Neural progenitor cell (in vitro differentiated cells): Measurements from ENCODE around the gene CDC5L. TPM values are rescaled to one million over a fixed set of nuclear protein-coding genes. Genes with fewer than 3 reads are reported as not detected.

ENCODE experiments used
- DNase-seq: peaks from one replicate; pipeline ENCODE4 v3.0.0-alpha.2; 2016; ENCODE audit warnings: low spot score
- H2AFZ ChIP-seq: fragments of 200-600 bp; sonication (generic); replicated peaks from 2 replicates; pipeline ENCODE4 v1.6.1; 2016; ENCODE audit warnings: antibody characterized with exemption
- H3F3A ChIP-seq: fragments of 200-600 bp; sonication (generic); 2 replicates; pipeline ENCODE4 v1.6.1; 2016; ENCODE audit warnings: antibody characterized with exemption, low read depth
- H3K27ac ChIP-seq: fragments of 200-600 bp; sonication (generic); 2 replicates; pipeline ENCODE4 v1.5.1; 2016; ENCODE audit warnings: mild to moderate bottlenecking
- H3K27me3 ChIP-seq: fragments of 200-600 bp; sonication (generic); 2 replicates; pipeline ENCODE4 v1.6.1; 2016; ENCODE audit warnings: mild to moderate bottlenecking, moderate library complexity
- H3K36me3 ChIP-seq: fragments of 200-600 bp; sonication (generic); 2 replicates; pipeline ENCODE4 v1.5.1; 2016
- H3K4me1 ChIP-seq: fragments of 200-600 bp; sonication (generic); 2 replicates; pipeline ENCODE4 v1.6.1; 2016; ENCODE audit warnings: mixed run types
- H3K4me2 ChIP-seq: fragments of 200-600 bp; sonication (generic); 2 replicates; pipeline ENCODE4 v1.6.1; 2016
- H3K4me3 ChIP-seq: fragments of 200-600 bp; sonication (generic); 2 replicates; pipeline ENCODE4 v1.5.1; 2016
- H3K79me2 ChIP-seq: fragments of 200-600 bp; sonication (generic); 2 replicates; pipeline ENCODE4 v1.6.1; 2016; ENCODE audit warnings: low read depth
- H3K9ac ChIP-seq: fragments of 200-600 bp; sonication (generic); 2 replicates; pipeline ENCODE4 v1.6.1; 2016
- H3K9me3 ChIP-seq: fragments of 200-600 bp; sonication (generic); 2 replicates; pipeline ENCODE4 v1.5.1; 2016; ENCODE audit warnings: low read depth
- H4K20me1 ChIP-seq: fragments of 200-600 bp; sonication (generic); 2 replicates; pipeline ENCODE4 v1.6.1; 2016; ENCODE audit warnings: low read depth
- H3K27ac Mint-ChIP-seq: 3 replicates; pipeline ENCODE4 v1.8.0; 2021; ENCODE audit warnings: mixed read lengths
- H3K27me3 Mint-ChIP-seq: 2 replicates; pipeline ENCODE4 v1.8.0; 2022; ENCODE audit warnings: low read depth, mild to moderate bottlenecking, inconsistent platforms, moderate library complexity, mixed read lengths; ENCODE audit not compliant: insufficient read depth
- H3K36me3 Mint-ChIP-seq: 3 replicates; pipeline ENCODE4 v1.8.0; 2021; ENCODE audit warnings: mixed read lengths
- H3K4me1 Mint-ChIP-seq: 3 replicates; pipeline ENCODE4 v1.8.0; 2021; ENCODE audit warnings: mixed read lengths
- H3K4me3 Mint-ChIP-seq: 3 replicates; pipeline ENCODE4 v1.8.0; 2021; ENCODE audit warnings: mild to moderate bottlenecking, moderate library complexity, mixed read lengths
- H3K9me3 Mint-ChIP-seq: 3 replicates; pipeline ENCODE4 v1.8.0; 2020; ENCODE audit warnings: mixed read lengths
- EZH2 ChIP-seq: fragments of 200-600 bp; sonication (generic); IDR thresholded peaks from 2 replicates; pipeline ENCODE4 v1.6.1; 2017; ENCODE audit warnings: antibody characterized with exemption, mild to moderate bottlenecking, moderate library complexity
- EZH2phosphoT487 ChIP-seq: fragments of 200-600 bp; sonication (generic); IDR thresholded peaks from 2 replicates; pipeline ENCODE4 v1.6.1; 2017; ENCODE audit warnings: antibody characterized with exemption
- total RNA-seq: library from RNA; depleted of rRNA; stranded (reverse); fragments of >200 nt; gene quantifications from 2 replicates; pipeline ENCODE4 v1.2.3, GENCODE V29; 2015; ENCODE audit warnings: low replicate concordance
- TF ChIP-seq, protein P1 (sequence below): fragments of 200-600 bp; sonication (generic); IDR thresholded peaks from 2 replicates; pipeline ENCODE4 v1.5.1; 2017; ENCODE audit warnings: antibody characterized with exemption, mild to moderate bottlenecking

The CDC5L gene
- total RNA-seq, 1 donor from 2014 or later = 53.6 TPM

DNA sequence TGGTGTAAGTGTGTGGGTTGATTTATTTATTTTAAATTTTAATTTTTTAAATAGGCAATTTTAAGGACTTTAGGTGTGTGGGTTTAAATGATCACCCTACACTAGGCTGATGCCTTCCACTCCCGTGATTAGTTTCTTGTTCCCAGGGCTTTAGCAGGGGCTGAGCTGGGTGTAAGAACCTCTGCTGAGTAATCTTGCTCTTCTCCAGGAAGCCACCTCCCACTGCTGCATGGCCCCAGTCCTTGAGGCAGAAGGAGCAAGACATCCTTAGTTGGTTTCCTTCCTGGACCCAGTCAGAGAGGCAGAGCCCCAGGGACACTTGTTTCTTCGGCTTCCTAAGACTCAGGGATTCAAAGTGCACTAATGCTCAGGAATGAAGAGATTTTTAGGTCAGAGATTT, 19.8 kb upstream of the CDC5L start:
- Histone ChIP-seq H3K9me3 (no peaks in the 10 kb centered on the region), H3K27ac (no peak overlapping the region), H2AFZ (peak overlapping the region; percentile 68), H3K4me3 (no peak overlapping the region), H4K20me1 (no peaks in the 10 kb centered on the region), H3K27me3 (no peaks in the 10 kb centered on the region), H3K79me2 (no peaks in the 10 kb centered on the region), H3K4me2 (no peak overlapping the region), H3K4me1 (no peaks in the 10 kb centered on the region), H3K36me3 (no peaks in the 10 kb centered on the region), H3F3A (no peaks in the 10 kb centered on the region), H3K9ac (no peak overlapping the region)
- TF ChIP-seq EZH2 (no peak), EZH2phosphoT487 (no peak)
- TF ChIP-seq, protein P1, sequence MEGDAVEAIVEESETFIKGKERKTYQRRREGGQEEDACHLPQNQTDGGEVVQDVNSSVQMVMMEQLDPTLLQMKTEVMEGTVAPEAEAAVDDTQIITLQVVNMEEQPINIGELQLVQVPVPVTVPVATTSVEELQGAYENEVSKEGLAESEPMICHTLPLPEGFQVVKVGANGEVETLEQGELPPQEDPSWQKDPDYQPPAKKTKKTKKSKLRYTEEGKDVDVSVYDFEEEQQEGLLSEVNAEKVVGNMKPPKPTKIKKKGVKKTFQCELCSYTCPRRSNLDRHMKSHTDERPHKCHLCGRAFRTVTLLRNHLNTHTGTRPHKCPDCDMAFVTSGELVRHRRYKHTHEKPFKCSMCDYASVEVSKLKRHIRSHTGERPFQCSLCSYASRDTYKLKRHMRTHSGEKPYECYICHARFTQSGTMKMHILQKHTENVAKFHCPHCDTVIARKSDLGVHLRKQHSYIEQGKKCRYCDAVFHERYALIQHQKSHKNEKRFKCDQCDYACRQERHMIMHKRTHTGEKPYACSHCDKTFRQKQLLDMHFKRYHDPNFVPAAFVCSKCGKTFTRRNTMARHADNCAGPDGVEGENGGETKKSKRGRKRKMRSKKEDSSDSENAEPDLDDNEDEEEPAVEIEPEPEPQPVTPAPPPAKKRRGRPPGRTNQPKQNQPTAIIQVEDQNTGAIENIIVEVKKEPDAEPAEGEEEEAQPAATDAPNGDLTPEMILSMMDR = no peak
- Mint-ChIP-seq H3K9me3 (no peaks in the 10 kb centered on the region), H3K27me3 (no peaks in the 10 kb centered on the region), H3K4me1 (no peaks in the 10 kb centered on the region), H3K27ac (no peak overlapping the region), H3K36me3 (no peaks in the 10 kb centered on the region), H3K4me3 (no peak overlapping the region)
- DNase-seq = no peak

- no peak for TF ChIP-seq EZH2phosphoT487
- TF ChIP-seq EZH2 = no peak
- TF ChIP-seq, protein P1 = no peak
- H3K27me3 Mint-ChIP-seq = no peaks in the 10 kb centered on the region
- no peak overlapping the region for H3K4me2 ChIP-seq
- no peaks in the 10 kb centered on the region for H3K4me1 ChIP-seq
- no peaks in the 10 kb centered on the region for H3F3A ChIP-seq
- H3K27me3 ChIP-seq = no peaks in the 10 kb centered on the region
- H3K9me3 ChIP-seq = no peaks in the 10 kb centered on the region
- no peaks in the 10 kb centered on the region for H3K9me3 Mint-ChIP-seq
- DNase-seq = no peak
- no peaks in the 10 kb centered on the region for H3K36me3 Mint-ChIP-seq
- H3K9ac ChIP-seq = no peak overlapping the region
- no peak overlapping the region for H3K4me3 Mint-ChIP-seq
- H3K27ac ChIP-seq = no peak overlapping the region
- no peaks in the 10 kb centered on the region for H3K79me2 ChIP-seq
- no peak overlapping the region for H3K4me3 ChIP-seq
- no peaks in the 10 kb centered on the region for H4K20me1 ChIP-seq
- H2AFZ ChIP-seq = no peak overlapping the region
- no peak overlapping the region for H3K27ac Mint-ChIP-seq
- H3K4me1 Mint-ChIP-seq = no peaks in the 10 kb centered on the region
- H3K36me3 ChIP-seq = no peaks in the 10 kb centered on the region
Observed at GRCh38 chr6:44373051-44373450, 14.5 kb upstream of the CDC5L start.

- H3K36me3 ChIP-seq = no peaks in the 10 kb centered on the region
- no peak overlapping the region for H3K4me3 Mint-ChIP-seq
- H3K27ac ChIP-seq = no peak overlapping the region
- H2AFZ ChIP-seq = no peak overlapping the region
- no peaks in the 10 kb centered on the region for H3K27me3 Mint-ChIP-seq
- no peak overlapping the region for H3K4me2 ChIP-seq
- no peaks in the 10 kb centered on the region for H3K9me3 ChIP-seq
- DNase-seq = no peak
- no peak overlapping the region for H3K27ac Mint-ChIP-seq
- no peaks in the 10 kb centered on the region for H4K20me1 ChIP-seq
- H3K9me3 Mint-ChIP-seq = no peaks in the 10 kb centered on the region
- no peaks in the 10 kb centered on the region for H3K4me1 Mint-ChIP-seq
- TF ChIP-seq EZH2 (no peak), EZH2phosphoT487 (no peak)
- TF ChIP-seq, protein P1 = no peak
- H3K9ac ChIP-seq = no peak overlapping the region
- no peaks in the 10 kb centered on the region for H3K79me2 ChIP-seq
- no peaks in the 10 kb centered on the region for H3K27me3 ChIP-seq
- no peaks in the 10 kb centered on the region for H3K36me3 Mint-ChIP-seq
- H3K4me3 ChIP-seq = no peak overlapping the region
- no peaks in the 10 kb centered on the region for H3F3A ChIP-seq
- H3K4me1 ChIP-seq = no peaks in the 10 kb centered on the region
Observed at GRCh38 chr6:44373787-44374186, 13.7 kb upstream of the CDC5L start.

GRCh38 chr6:44375071-44375470, 12.4 kb upstream of the CDC5L start:
- no peaks in the 10 kb centered on the region for H3K36me3 Mint-ChIP-seq
- no peaks in the 10 kb centered on the region for H3K9me3 Mint-ChIP-seq
- Histone ChIP-seq H2AFZ (no peak overlapping the region), H3F3A (no peaks in the 10 kb centered on the region), H3K4me2 (no peak overlapping the region), H3K9me3 (no peaks in the 10 kb centered on the region), H3K4me1 (no peaks in the 10 kb centered on the region), H3K27me3 (no peaks in the 10 kb centered on the region), H3K9ac (no peak overlapping the region), H4K20me1 (no peaks in the 10 kb centered on the region), H3K4me3 (no peak overlapping the region), H3K36me3 (no peaks in the 10 kb centered on the region), H3K27ac (no peak overlapping the region), H3K79me2 (no peaks in the 10 kb centered on the region)
- H3K27ac Mint-ChIP-seq = no peak overlapping the region
- no peak overlapping the region for H3K4me3 Mint-ChIP-seq
- no peaks in the 10 kb centered on the region for H3K4me1 Mint-ChIP-seq
- no peaks in the 10 kb centered on the region for H3K27me3 Mint-ChIP-seq
- no peak for DNase-seq
- TF ChIP-seq, protein P1 = no peak
- TF ChIP-seq EZH2 (no peak), EZH2phosphoT487 (no peak)
